Thymus (tissue), 11 donors: ENCODE data around the gene FCF1. TPM values are rescaled to one million over a fixed set of nuclear protein-coding genes. Genes with fewer than 3 reads are reported as not detected.

Experiments
- DNase-seq, 9 donors: peaks; one replicate each; pipeline ENCODE4 v3.0.0-alpha.2; 2013; ENCODE audit warnings: low spot score in 9 of 9, low read depth in 6 of 9, missing footprints in 1 of 9
- H3K27ac ChIP-seq, 2 donors: one replicate each; pipeline ENCODE4 v1.5.1; 2013; ENCODE audit warnings: control low read depth in 1 of 2, low read depth in 1 of 2, low read length in 1 of 2, mild to moderate bottlenecking in 1 of 2, moderate library complexity in 1 of 2
- H3K27me3 ChIP-seq, 2 donors: one replicate each; pipeline ENCODE4 v1.5.1; 2013; ENCODE audit warnings: low read length in 1 of 2; ENCODE audit not compliant: control insufficient read depth in 2 of 2, insufficient read depth in 1 of 2
- H3K36me3 ChIP-seq, 2 donors: one replicate each; pipeline ENCODE4 v1.5.1; 2013; ENCODE audit warnings: low read length in 1 of 2, mild to moderate bottlenecking in 1 of 2, moderate library complexity in 1 of 2; ENCODE audit not compliant: control insufficient read depth in 2 of 2, insufficient read depth in 2 of 2
- H3K4me1 ChIP-seq, 2 donors: one replicate each; pipeline ENCODE4 v1.5.1; 2013; ENCODE audit warnings: low read length in 2 of 2; ENCODE audit not compliant: control insufficient read depth in 2 of 2, insufficient read depth in 2 of 2
- H3K4me3 ChIP-seq, 2 donors: one replicate each; pipeline ENCODE4 v1.5.1; 2013; ENCODE audit warnings: low read length in 2 of 2, control low read depth in 1 of 2, mild to moderate bottlenecking in 1 of 2
- H3K9me3 ChIP-seq, 2 donors: one replicate each; pipeline ENCODE4 v1.5.1; 2013; ENCODE audit warnings: low read length in 1 of 2, mild to moderate bottlenecking in 1 of 2; ENCODE audit not compliant: control insufficient read depth in 2 of 2, insufficient read depth in 1 of 2
- WGBS: extraction: QIAGEN DNeasy Blood & Tissue Kit; methylation state at CpG from one replicate; pipeline ENCODE4 v1.1.7; 2013; 5-methylcytosine and 5-hydroxymethylcytosine counted together
- polyA plus RNA-seq: library from polyadenylated mRNA; stranded (reverse); fragments of 200-250 nt; gene quantifications from one replicate; pipeline ENCODE4 v1.2.3, GENCODE V29; 2013
- total RNA-seq: library from RNA; stranded (reverse); fragments of 120-200 nt; gene quantifications from one replicate; pipeline ENCODE4 v1.2.4, GENCODE V29; 2013
- donor health status: healthy.

FCF1 gene
- total and polyA plus RNA-seq, 2 donors: 21.9 to 32.2 TPM

DNA sequence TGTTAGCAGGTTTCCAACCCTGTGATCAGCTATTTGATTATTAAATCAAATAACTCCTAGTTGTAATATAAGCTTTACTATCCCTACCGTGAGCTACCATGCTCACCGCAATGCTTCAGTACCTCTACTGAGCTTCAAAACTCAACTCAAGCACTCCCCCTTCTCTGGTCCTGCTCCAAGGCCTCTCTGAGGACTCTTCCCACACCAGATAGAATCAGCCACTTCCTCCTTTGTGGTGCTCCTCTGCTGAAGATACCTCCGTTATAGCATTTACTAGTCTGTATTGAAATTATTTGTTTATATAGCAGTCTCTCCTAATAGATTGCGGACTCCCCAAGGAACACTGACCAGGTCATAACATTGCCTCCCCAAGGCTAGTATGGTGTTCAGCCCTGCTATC, 17.5 kb upstream of the FCF1 start:
- no peaks in the 10 kb centered on the region for H3K4me1 ChIP-seq
- H3K36me3 ChIP-seq: peaks cover 5 to 17% of the 10 kb centered on the region in 2 donors
- DNase-seq: no peak
- 69% methylated on average over 4 of the region's 4 CpGs for WGBS
- H3K27me3 ChIP-seq: no peaks in the 10 kb centered on the region
- H3K9me3 ChIP-seq: no peaks in the 10 kb centered on the region
- H3K27ac ChIP-seq: no peak overlapping the region
- no peak overlapping the region for H3K4me3 ChIP-seq

DNA sequence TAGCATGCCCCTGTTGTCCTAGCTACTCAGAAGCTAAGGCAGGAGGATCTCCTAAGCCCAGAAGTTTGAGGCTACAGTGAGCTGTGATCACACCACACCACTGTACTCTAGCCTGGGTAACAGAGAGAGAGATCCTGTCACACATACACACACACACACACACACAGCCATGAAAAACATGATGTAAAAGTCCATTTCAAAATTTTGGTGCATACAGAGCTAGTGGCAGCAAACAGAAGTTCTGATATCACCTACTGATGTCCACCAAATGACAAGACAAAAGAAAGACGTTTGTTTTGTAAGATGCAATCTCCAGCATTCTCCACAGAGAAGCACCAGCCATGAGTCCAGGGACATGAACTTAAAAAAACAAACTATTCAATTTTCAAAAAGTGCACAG, 15.9 kb upstream of the FCF1 start:
- no peak for DNase-seq
- no peak overlapping the region for H3K27ac ChIP-seq
- no peaks in the 10 kb centered on the region for H3K4me1 ChIP-seq
- peaks cover 0 to 5% of the 10 kb centered on the region in 2 donors for H3K36me3 ChIP-seq
- H3K4me3 ChIP-seq: no peak overlapping the region
- 95% methylated on average over 1 of the region's 1 CpG for WGBS
- H3K27me3 ChIP-seq: no peaks in the 10 kb centered on the region
- peaks cover 0 to 4% of the 10 kb centered on the region in 2 donors for H3K9me3 ChIP-seq

DNA sequence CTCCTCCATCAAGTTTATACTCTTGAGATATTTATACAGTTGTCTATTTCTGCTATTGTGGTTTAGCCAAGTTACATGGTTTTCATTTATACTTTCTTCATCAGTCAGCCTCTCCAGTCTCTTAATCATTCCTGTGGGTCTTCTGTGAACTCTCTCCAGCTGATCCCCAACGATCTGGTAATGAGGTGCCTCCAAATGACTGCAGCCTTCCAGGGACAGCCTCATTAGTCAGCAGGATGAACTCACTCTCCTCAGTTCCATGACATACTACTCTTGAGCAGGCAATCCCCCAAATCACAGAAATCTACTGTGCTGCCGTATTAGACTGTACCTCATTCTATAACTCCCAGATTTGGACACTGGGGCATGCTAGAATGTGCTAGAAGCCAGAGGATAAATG, 15.4 kb upstream of the FCF1 start:
- Histone ChIP-seq H3K4me1 (no peaks in the 10 kb centered on the region), H3K4me3 (no peak overlapping the region), H3K36me3 (peaks cover 0 to 4% of the 10 kb centered on the region in 2 donors), H3K27me3 (no peaks in the 10 kb centered on the region), H3K9me3 (peaks cover 2 to 8% of the 10 kb centered on the region in 2 donors), H3K27ac (no peak overlapping the region)
- DNase-seq: no peak
- 97% methylated on average over 2 of the region's 2 CpGs for WGBS

DNA sequence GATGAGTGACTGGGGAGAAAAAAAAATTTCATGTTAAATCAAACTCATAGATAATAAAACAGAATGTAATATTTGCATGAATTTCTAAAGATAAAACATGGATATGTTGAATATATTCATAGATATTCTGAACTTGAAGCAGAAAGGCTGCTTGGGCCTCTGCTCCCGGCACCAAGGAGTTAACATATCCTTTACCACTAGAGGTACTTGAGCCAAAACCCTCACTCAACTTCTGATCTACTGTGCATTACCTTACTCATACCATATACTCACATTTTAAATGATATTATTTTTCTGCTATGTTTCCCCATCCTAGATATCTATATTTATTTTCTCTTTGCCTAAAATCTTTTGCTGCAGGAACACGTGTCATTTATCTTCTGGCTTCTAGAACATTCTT, 15.0 kb upstream of the FCF1 start:
- 97% methylated on average over 2 of the region's 2 CpGs for WGBS
- Histone ChIP-seq H3K9me3 (peaks cover 2 to 8% of the 10 kb centered on the region in 2 donors), H3K27ac (no peak overlapping the region), H3K4me1 (no peaks in the 10 kb centered on the region), H3K36me3 (peaks cover 0 to 4% of the 10 kb centered on the region in 2 donors), H3K27me3 (no peaks in the 10 kb centered on the region), H3K4me3 (no peak overlapping the region)
- no peak for DNase-seq

DNA sequence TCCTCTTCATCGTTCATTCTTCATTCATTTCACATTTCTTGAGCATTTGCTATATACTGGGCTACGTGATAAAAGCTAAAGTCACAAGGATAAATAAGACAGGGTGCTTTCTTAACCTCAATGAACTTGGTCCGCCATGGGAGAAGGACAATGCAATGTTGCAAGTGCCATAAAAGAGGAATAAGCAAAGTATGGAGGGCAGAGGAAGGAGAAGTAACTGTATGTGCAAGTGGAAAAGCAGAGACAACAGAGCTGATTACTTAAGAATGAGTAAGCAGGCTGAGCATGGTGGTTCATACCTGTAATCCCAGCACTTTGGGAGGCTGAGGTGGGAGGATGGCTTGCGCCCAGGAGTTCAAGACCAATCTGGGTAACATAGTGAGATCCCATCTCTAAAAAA, 14.5 kb upstream of the FCF1 start:
- no peak overlapping the region for H3K27ac ChIP-seq
- no peak for DNase-seq
- 95% methylated on average over 4 of the region's 4 CpGs for WGBS

DNA sequence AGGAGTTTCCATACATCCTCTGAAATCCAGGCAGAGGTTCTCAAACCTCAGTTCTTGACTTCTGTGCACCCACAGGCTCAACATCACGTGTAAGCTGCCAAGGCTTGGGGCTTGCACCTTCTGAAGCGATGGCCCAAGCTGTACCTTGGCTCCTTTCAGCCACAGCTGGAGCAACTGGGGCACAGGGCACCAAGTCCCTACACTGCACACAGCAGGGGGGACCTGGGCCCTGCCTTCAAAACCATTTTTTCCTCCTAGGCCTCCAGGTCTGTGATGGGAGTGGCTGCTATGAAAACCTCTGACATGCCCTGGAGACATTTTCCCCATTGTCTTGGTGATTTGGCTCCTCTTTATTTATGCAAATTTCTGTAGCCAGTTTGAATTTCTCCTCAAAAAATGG, 10.7 kb upstream of the FCF1 start:
- Histone ChIP-seq H3K4me1 (no peaks in the 10 kb centered on the region), H3K9me3 (peaks cover 2 to 8% of the 10 kb centered on the region in 2 donors), H3K27ac (no peak overlapping the region), H3K4me3 (no peak overlapping the region), H3K27me3 (no peaks in the 10 kb centered on the region), H3K36me3 (peaks cover 0 to 2% of the 10 kb centered on the region in 2 donors)
- DNase-seq: no peak
- over 99% methylated on average over 2 of the region's 2 CpGs for WGBS

More for the DNA sequence above, 14.5 kb upstream of the FCF1 start:
- no peak overlapping the region for H3K4me3 ChIP-seq
- H3K4me1 ChIP-seq: no peaks in the 10 kb centered on the region
- peaks cover 0 to 4% of the 10 kb centered on the region in 2 donors for H3K36me3 ChIP-seq
- H3K27me3 ChIP-seq: no peaks in the 10 kb centered on the region
- peaks cover 2 to 8% of the 10 kb centered on the region in 2 donors for H3K9me3 ChIP-seq

DNA sequence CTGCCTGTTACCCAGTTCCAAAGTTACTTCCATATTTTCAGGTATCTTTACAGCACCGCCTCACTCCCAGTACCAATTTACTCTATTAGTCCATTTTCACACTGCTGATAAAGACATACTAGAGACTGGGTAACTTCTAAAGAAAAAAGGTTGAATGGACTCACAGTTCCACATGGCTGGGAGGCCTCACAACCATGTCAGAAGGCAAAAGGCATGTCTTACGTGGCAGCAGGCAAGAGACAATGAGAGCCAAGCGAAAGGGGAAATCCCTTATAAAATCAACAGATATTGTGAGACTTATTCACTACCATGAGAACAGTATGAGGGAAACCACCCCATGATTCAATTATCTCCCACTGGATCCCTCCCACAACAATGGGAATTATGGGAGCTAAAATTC, 9.9 kb upstream of the FCF1 start:
- Histone ChIP-seq H3K27me3 (no peaks in the 10 kb centered on the region), H3K4me3 (no peak overlapping the region), H3K27ac (no peak overlapping the region), H3K9me3 (peaks cover 2 to 8% of the 10 kb centered on the region in 2 donors), H3K4me1 (no peaks in the 10 kb centered on the region), H3K36me3 (peaks cover 0 to 2% of the 10 kb centered on the region in 2 donors)
- 98% methylated on average over 3 of the region's 3 CpGs for WGBS
- no peak for DNase-seq

- H3K9me3 ChIP-seq: peaks cover 2 to 8% of the 10 kb centered on the region in 2 donors
- peaks cover 0 to 2% of the 10 kb centered on the region in 2 donors for H3K36me3 ChIP-seq
- H3K4me3 ChIP-seq: no peak overlapping the region
- WGBS: 39% methylated on average over 2 of the region's 2 CpGs
- H3K4me1 ChIP-seq: no peaks in the 10 kb centered on the region
- DNase-seq: no peak
- H3K27me3 ChIP-seq: no peaks in the 10 kb centered on the region
- H3K27ac ChIP-seq: no peak overlapping the region
These were observed 8.3 kb upstream of the FCF1 start for GRCh38 chr14:74704656-74705055.

DNA sequence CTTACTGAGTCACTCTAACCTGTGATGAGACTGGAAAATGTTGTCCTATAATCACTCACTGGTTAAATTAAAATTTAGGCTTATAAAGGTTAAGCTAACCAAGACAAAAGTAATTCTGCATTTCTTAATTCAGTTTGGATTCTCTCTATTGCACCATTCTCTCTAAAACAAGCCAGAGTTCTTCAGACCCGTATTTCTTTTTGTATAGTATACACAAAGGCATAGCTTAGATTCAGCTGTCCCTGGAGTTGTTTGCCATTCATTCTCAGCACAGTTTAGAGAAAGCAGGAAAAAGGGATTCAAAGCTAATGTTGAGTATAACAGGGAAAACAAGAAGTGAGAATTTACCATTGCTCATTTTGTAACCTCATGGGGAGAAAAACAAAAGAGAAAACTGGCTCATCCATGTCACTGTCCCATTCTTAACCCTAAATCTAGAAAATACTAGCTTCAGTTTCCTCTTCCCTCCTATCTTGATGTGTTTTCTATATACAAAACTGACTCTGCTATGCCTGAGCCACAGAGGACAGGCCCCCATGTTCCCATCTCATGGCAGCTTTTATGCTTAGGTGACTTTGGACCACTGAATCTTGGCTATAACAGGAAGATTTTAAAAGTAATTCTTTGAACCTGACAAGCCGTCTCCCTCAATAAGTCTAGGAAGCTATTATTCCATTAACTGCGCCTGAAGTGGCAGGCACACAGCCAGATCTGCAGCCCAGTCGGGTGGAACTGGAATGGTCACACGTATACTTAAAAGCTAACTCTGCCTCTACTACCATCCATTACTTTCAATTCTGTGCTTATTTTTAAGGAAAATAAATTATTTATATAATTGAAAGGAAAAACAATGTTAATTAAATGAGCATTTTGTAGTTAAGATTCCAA, 7.1 kb upstream of the FCF1 start:
- DNase-seq: no peak
- peaks cover 2 to 8% of the 10 kb centered on the region in 2 donors for H3K9me3 ChIP-seq
- H3K27me3 ChIP-seq: no peaks in the 10 kb centered on the region
- H3K36me3 ChIP-seq: peaks cover 0 to 2% of the 10 kb centered on the region in 2 donors
- no peak overlapping the region for H3K27ac ChIP-seq
- no peaks in the 10 kb centered on the region for H3K4me1 ChIP-seq
- WGBS: 88% methylated on average over 5 of the region's 5 CpGs
- no peak overlapping the region for H3K4me3 ChIP-seq
